HG03439 (cell line): Measurements from ENCODE around the gene SH3RF2.
"Not testable (repeated sequence)": the region's sequence is repeated elsewhere in the genome, so short reads cannot be mapped to it uniquely, and the experiment has no call there.

Experiments used
- ATAC-seq: cut with Tn5 transposase; IDR thresholded peaks from one replicate; pipeline ENCODE4 v1.9.1; 2021; ENCODE audit warnings: mild to moderate bottlenecking, moderate library complexity; ENCODE audit not compliant: unreplicated experiment

SH3RF2 gene

DNA sequence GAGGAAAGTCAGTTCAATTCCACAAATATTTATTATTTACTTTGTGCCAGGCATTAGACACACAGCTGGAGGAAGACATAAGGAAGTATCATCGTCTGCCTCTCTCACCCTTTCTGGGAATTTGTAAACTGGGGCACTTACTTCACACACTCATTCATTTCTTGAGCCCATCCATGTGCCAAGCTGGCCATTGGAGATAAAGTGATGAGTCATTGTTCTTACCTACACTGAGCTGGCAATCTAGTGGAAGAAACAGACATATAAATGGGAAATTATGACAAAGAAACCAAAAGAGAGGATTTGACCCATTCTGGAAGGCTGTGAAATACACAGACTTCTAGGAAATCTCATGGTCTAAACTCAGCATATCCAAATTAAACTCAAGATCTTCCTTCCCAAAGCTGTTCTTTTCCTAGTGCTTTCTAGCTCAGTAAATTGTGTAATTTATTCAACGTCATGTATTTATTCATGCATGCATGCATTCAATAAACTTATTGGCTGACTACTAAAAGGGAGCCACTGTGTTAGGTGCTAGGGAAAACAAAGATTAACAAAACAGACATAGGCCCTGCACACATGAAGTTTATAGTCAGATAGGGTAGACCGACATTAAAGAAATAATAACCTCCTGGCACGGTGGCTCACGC, 65.3 kb downstream of the SH3RF2 start:
- ATAC-seq = no peak

- ATAC-seq = no peak
Measured at GRCh38 chr5:146002491-146002890, 66.1 kb downstream of the SH3RF2 start.

DNA sequence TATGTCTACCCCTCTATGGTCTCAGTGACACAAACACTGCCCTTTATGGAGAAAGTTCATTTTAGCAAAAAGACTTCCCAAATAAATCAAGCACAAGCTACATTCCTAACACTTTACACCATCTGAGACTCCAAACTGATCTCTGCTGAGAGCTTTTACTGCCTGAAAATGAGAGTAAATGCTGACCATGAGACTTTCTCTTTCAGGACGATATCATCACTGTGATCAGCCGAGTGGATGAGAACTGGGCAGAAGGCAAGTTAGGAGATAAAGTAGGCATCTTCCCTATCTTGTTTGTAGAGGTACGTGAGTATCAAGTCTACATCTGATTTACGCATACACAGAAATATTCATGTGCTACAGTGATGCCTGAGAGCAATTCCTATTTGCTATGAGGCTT, 67.5 kb downstream of the SH3RF2 start:
- ATAC-seq = no peak

DNA sequence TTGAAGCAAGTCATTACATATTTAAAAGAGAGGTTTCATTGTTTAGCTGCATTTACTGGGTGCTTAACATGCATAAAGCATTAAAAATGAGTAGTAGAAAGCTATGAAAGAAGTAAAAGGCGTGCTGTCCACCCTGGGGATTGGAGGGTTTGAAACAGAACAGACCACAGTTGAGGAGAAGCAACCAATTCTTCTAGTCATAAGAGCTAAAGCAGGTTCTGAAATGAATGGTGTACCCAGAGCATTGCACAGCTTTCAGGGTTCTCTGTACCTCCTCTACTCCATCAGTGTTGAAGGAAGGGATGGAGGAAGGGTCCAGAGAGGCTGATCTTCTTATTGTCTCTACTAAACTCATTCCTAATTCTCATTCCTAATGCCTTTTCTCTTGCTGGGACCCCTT, 68.9 kb downstream of the SH3RF2 start:
- no peak for ATAC-seq

DNA sequence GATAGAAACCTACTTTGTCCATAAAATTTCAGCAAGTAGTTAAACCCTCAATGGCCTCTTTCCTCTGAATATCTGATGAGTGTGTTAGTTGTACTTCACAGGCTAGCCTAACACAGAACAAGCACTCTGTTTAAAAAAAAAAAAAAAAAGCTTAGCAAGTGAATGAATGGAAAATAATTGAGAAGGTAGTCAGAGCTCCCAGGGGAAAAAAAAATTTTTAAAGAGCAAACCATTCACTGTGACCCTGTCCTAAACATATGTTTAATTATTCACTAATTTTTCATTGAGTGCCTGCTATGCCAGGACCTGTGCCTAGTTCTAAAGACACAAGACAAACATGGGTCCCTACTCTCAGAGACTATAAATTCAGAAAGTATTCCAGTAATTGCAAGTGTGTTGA, 69.3 kb downstream of the SH3RF2 start:
- no peak for ATAC-seq

DNA sequence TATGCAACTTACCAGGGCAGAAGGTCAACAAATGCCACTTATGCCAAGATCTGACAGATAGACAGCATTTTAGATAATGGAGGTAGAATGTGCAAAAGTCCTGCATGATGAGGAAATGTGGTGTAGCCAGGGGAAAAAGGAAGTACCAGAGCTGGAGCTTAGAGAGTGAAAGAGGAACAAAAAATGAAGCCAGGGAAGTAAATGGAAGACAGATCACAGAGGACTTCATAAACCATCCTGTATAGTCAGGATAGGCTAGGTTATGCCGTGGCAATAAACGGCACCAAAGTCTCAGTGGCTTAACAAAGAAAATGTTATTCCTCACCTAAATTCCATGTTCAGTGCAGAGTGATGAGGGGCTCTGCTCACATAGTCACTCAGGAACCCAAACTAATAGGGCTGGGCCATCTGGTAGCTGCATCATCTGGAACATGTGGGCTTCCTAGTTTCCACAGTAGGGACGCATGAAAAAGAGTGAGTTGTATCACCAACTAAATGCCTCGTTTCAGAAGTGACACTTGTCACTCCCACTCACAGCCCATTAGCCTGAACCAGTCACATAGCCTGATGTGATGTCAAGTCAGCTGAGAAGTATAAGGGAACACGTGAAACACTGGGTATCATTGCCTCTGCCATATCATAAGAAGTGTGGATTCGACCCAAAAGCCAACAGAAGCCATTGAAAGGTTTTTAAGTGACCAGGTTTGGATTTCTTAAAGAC, 70.3 kb downstream of the SH3RF2 start:
- no peak for ATAC-seq

GRCh38 chr5:146007270-146007669, 70.9 kb downstream of the SH3RF2 start:
- ATAC-seq = no peak

GRCh38 chr5:146007989-146008388, 71.6 kb downstream of the SH3RF2 start:
- ATAC-seq = no peak

DNA sequence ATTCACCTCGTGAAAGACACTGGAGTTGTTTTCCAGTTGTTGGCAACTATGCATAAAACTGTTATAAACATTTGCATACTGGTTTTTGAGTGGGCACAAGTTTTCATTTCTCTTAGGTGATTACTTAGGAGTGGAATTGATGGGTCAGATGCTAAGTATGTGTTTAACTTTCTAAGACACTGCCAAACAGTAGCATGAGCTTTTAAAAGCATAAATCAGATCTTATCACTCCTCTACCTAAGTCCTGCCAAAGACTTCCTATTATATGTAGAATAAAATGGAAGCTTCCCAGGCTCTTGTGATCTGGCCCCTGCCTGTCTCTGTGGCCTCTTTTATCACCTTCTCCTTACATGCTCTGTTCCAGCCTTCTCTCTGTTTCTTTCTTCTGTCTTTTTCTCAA, 72.6 kb downstream of the SH3RF2 start:
- no peak for ATAC-seq

- not testable (repeated sequence) for ATAC-seq
Measured at GRCh38 chr5:146010447-146010846, 74.1 kb downstream of the SH3RF2 start.

DNA sequence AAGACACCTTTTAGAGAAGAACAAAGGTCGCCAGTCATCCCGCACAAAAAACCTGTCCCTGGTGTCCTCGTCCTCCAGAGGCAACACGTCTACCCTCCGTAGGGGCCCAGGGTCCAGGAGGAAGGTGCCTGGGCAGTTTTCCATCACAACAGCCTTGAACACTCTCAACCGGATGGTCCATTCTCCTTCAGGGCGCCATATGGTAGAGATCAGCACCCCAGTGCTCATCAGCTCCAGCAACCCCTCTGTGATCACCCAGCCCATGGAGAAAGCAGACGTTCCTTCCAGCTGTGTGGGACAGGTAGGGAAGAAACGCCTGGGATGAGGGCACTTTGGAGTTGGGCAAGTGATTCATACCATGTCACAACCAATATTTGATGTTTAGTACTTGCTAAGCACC, 77.4 kb downstream of the SH3RF2 start:
- no peak for ATAC-seq

DNA sequence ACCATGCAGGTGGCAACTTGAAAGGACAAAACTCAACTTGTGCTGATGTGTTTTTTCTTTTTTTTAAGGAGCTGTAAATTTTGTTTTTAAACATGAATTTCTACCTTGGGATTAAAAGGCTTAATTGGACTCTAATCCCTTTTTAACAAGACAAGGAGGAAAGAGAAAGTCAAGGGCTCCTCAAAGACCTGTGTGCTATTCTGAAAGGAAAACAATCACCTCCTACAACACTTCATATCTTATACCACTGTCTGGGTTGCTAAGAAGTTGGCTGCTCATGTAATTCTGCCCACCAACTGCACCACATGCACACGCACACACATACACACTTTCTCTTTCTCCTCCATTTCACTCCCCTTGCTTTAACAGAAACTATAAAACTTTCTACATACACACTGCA, 78.6 kb downstream of the SH3RF2 start:
- ATAC-seq = no peak

- no peak for ATAC-seq
Measured at GRCh38 chr5:146016764-146017484, 80.5 kb downstream of the SH3RF2 start.

- ATAC-seq = no peak
Measured at GRCh38 chr5:146018514-146019375, 82.4 kb downstream of the SH3RF2 start.

DNA sequence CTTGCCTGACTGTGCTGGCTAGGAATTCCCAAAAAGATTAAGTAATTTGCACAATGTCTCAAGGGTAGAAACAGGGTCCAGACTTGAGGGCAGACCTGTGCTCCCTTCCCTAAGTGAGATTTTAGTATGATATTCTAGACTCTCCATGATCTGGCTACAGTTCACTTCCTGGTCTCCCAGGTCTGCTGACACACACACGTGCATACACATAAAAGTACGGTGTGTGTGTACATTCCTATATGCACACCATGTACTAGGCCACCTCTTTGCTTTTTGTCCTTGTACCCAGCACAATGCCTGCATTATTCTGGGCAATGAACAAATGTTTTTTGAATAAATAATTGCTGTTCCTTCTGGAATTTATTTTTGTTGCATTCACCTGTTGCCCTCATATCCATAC, 83.7 kb downstream of the SH3RF2 start:
- no peak for ATAC-seq

- ATAC-seq = no peak
Measured at GRCh38 chr5:146024034-146024433, 87.7 kb downstream of the SH3RF2 start.

GRCh38 chr5:146025114-146025680, 88.8 kb downstream of the SH3RF2 start:
- no peak for ATAC-seq

GRCh38 chr5:146025681-146026080, 89.3 kb downstream of the SH3RF2 start:
- ATAC-seq = no peak

GRCh38 chr5:146026307-146027010, 90.1 kb downstream of the SH3RF2 start:
- ATAC-seq = no peak

- no peak for ATAC-seq
Measured at GRCh38 chr5:146027751-146028150, 91.4 kb downstream of the SH3RF2 start.
